ENCODE data around the gene FBXL17. TPM values are rescaled to one million over a fixed set of nuclear protein-coding genes. Genes with fewer than 3 reads are reported as not detected.

The FBXL17 gene
- total RNA-seq, 1 donor from 2014 or later, result 24.3 TPM

DNA sequence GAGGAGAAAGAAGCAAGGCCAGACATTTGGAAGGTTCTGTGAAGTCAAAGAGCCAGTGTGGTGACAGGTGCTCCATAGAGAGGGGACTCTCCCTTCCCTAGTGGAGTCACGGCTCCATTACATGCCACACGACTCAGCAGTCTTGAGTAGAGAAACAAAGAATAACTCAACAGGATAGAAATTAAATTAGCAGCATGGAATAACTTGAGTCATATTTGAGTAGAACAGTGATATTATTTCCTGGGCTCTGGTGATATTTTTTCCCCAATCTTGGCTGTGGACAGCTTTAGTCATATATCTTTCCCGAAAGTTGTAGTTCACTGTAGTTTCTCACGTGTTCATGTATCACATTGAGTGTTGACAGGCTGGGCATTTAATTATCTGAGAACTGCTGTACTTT is 561.5 kb downstream of the FBXL17 start:
- no peak for DNase-seq (ENCODE audit: low spot score)

DNA sequence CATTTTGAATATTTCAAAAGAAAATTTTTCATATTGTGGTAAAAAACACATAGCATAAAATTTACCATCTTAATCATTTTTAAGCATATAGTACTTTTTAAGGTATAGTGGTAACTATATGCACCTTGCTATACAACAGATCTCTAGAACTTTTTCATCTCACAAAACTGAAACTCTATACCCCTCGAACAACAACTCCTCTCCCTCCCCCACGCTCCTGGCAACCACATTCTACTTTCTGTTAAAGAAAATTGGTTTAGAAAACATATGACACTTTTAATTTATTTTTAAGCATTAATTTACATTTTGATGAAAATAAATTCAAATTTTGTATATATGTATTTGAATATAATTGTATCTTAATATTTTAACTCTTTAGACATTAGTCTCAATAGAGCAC is 563.9 kb downstream of the FBXL17 start:
- DNase-seq (ENCODE audit: low spot score), result no peak

DNA sequence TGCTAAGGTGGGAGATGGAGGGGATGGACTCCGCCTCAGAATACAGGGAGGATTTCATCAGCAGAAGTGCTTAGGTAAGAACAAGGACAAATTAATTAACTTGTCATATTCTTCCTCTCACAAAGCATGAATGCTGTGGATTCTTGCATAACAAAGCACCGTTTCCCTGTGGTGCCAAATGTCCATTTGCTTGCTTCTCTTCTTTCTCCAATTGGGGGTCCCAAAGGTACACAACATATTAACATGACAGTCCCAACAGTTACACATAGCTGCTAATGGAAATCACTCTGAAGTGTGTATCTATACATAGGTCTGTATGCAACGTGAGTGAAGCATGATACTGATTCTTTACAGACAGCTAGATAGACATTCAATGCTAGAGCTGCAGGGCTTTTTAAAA is 564.5 kb downstream of the FBXL17 start:
- no peak for DNase-seq (ENCODE audit: low spot score)

DNA sequence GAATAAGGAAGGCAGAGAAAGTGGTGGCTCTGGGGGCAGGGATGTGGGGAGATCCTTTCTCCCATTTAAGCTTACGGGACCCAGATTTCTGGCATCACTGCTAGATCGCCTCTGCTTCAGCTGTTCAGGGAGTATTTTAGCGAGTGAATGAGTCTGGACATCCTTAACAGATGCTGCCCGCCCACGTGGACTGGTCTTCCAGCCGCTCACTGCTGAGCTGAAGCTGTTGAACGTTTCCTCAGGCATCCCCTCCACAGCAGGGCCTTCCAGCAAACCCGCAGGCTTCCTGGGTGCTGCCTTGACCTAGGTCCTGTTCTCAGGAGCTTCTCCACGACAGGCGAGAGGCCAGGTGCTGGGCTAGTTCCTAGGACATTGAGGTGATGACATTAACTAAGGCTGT is 566.8 kb downstream of the FBXL17 start:
- DNase-seq (ENCODE audit: low spot score), result no peak

DNA sequence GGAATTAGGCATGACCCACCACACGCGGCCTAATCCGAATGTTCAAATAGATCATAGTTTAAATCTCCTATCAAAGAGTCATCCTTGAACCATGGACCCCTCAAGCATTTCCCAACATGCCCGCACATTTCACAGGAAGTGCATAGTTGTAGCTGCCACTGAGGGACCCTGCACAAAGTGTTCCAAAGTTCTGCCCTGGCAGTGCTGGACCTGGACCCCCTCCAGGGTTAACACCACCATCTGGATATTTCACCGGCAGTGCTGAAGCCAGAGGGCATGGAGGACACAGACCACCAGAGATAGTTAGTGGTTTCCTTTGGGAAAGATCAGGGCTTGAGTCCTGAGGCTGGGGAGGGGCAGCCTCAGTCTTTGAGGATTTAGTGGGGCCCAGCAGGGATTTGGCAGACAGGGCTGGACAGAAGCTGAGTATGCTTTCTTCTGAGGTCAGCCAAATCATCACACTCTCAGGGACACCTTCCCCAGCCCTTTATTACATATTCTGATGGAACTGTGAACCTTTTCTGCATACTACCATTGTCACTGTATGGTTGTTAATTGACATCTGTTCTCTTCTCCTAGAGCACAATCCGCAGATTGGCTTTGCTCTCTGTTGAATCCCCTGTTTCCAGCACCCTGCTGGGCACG is 567.6 kb downstream of the FBXL17 start:
- DNase-seq (ENCODE audit: low spot score), result no peak

DNA sequence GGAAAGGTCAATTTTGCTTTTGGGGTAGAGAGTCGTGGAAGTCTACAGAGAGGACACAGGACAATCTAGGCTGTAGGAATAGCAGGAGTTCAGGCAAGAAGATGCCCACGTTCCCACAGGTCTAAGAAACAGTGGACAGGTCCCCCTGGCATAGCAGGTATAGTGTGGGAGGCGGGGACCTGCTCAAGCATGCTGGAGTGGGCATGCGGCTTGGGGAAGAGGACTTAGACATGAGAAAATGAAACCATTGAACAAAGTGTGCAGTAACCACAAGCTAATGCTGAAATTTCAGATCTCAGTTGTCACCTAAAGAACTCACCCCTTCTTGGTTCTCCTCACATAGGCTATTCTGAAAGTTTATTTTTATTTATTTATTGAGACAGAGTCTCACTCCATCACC is 568.3 kb downstream of the FBXL17 start:
- no peak for DNase-seq (ENCODE audit: low spot score)

DNA sequence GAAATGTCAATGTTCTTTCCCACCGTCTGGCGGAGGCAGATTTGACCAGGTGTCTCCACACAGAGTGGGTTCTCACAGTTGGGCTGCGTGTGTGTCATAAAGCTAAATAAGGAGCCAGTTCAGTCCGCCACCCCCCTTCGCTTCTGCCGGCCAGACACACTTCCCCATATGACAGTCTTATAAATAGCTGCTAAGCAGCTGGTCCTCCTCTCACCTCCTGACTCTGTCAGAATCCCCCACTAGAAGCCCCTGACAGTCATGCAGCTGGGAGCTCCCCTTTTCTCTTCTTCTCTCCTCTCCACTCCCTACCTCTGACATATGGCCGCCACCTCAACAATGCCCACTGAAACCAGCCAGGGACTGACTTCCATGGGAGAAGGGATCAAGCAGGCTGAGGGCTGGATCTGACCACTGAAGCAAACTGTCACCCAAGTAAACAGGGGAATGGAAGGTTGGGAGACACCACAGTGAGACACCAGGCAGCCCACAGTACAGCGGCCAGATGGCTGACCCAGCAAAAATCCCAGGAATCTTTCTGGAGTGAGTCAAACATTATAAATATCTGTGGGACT is 569.2 kb downstream of the FBXL17 start:
- no peak for DNase-seq (ENCODE audit: low spot score)

DNA sequence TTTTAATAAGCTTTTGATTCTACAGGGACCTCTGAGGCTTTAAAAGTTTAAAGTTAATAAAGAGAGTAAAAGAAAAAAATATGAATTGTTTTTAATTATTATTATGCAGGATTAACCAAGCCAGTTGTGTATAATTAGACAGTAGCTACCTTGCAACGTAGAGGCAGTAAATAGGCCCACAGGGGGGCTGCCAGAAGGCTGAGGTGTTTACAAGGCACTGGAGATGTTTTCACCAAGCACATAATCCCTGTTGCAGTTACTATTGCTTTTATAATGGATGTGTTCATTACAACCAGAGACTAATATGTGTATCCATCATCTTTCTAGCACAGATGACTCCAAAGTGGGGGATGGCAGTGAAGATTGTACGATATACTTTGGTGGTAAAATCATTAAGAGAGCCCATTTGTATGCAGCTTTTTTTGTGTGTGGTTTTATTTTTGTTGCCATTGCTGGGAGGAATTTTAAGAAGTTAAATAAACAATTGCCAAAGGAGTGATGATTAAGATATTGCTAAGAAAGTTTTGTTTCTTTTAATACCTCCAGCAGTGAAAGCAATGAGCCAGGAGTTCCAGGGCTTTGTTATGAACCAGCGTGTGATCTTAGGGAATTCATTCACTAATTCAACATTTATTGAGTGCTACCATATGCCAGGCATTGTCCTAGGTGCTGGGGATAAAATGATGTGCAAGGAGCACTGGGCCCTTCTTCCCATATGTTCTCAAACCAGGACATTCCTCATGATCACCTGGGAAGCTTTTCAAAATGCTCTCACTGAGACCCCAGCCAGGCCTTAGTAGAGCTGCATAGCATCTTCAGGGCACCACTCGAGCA is 572.5 kb downstream of the FBXL17 start:
- no peak for DNase-seq (ENCODE audit: low spot score)

Data from mesenteric fat pad (tissue), 1 donor.